BE2C (cell line): ENCODE measurements around the gene TCF7L2.

Experiments
- DNase-seq: peaks from one replicate; pipeline ENCODE4 v3.0.0-alpha.2; 2020
- H3K27me3 ChIP-seq: fragments of 250-450 bp; sonication (Bioruptor Pico); 2 replicates; pipeline ENCODE4 v1.5.1; 2020; ENCODE audit warnings: mild to moderate bottlenecking
- H3K36me3 ChIP-seq: fragments of 250-450 bp; sonication (Bioruptor Pico); 2 replicates; pipeline ENCODE4 v1.5.1; 2020; ENCODE audit warnings: mild to moderate bottlenecking
- H3K4me1 ChIP-seq: fragments of 250-450 bp; sonication (Bioruptor Pico); 2 replicates; pipeline ENCODE4 v1.5.1; 2020
- H3K4me3 ChIP-seq: 2 replicates; pipeline ENCODE4 v1.5.1; 2011; ENCODE audit warnings: low read depth, low read length
- H3K9me3 ChIP-seq: fragments of 250-450 bp; sonication (Bioruptor Pico); 2 replicates; pipeline ENCODE4 v1.5.1; 2020
- TF ChIP-seq, protein P1 (sequence below): IDR thresholded peaks from 2 replicates; pipeline ENCODE4 v1.5.1; 2012; ENCODE audit warnings: mild to moderate bottlenecking, low read depth, low read length

Gene TCF7L2

DNA sequence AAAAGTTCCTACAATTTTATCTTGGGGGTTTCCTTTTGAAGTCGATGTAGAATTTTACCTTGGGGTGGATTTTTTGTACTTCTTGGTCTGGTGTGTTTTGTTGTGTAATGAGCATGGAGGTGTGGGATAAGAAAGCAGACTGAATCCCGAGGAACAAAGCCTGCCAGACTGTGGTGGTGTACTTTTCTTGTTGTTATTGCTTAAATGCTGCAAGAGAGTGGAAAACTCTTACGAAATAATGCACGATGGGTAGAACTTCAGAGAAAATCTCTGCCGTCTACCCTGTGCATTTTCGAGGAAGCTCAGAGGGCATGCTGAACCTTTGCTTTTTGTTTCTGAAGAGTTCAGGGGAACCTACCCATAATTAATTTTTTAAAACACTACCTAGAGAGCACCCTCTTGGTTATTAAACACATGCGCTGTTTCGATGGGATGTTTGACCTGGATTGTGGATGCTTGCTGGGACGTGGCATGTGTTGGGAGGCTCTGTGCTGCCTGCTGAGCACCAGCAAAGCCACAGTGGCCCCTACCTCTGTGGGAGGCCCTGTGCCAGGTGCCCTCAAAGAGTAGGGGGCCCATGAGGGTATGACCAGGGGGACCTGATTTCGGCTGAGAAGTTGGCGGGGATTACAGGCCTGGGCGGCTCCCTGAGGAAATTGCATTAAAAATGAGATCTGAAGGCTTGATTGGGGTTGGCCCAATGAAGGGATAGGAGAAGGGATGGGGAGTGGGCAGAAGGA, 94.1 kb downstream of the TCF7L2 start:
- Histone ChIP-seq H3K4me3 (no peak overlapping the region), H3K4me1 (peaks cover 28% of the 10 kb centered on the region), H3K36me3 (peaks cover 3% of the 10 kb centered on the region; the same call in 1 of the 2 replicates), H3K27me3 (no peaks in the 10 kb centered on the region), H3K9me3 (no peaks in the 10 kb centered on the region)
- DNase-seq = no peak
- TF ChIP-seq, protein P1, sequence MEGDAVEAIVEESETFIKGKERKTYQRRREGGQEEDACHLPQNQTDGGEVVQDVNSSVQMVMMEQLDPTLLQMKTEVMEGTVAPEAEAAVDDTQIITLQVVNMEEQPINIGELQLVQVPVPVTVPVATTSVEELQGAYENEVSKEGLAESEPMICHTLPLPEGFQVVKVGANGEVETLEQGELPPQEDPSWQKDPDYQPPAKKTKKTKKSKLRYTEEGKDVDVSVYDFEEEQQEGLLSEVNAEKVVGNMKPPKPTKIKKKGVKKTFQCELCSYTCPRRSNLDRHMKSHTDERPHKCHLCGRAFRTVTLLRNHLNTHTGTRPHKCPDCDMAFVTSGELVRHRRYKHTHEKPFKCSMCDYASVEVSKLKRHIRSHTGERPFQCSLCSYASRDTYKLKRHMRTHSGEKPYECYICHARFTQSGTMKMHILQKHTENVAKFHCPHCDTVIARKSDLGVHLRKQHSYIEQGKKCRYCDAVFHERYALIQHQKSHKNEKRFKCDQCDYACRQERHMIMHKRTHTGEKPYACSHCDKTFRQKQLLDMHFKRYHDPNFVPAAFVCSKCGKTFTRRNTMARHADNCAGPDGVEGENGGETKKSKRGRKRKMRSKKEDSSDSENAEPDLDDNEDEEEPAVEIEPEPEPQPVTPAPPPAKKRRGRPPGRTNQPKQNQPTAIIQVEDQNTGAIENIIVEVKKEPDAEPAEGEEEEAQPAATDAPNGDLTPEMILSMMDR = no peak

DNA sequence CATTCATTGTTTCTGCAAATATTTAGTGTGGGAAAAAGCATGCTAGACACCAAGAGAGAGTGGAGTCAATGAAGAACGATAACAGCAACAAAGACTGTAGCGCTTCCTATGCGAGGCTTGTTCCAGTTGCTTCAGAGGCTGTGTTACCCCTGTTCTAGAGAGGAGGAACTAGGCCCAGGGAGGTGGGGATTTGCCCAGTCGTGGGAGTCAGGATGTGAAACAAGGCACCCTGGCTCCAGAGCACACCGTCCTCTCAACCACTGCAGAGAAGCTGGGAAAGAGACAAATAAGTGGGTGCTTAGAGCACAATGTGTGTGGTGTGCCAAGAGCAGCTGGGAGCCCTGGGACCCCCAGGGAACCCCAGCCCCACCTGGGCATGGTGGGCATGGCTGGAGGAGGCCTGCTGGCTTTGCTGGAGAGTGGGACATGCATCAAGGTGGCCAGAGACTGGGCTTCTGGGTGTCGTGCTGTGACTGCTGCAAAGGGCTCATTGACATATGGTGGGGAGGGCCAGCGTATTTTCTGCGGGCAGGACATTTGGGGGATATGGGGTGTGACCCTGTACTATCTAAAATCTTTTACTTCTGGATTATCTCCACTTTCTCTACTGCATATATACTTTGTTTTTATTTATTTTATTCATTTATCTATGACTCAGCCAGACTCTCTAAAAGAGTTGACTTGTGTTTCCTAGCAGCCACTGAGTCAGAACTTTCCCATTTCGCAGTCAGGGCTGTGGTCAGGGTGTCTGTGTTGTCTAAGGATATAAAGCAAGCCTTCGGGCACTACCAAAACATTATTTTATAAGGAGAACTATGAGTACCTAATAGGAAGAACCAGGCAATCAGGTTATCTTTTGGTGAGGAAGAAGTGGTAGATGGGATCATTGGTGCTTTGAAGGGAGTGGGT, 95.4 kb downstream of the TCF7L2 start:
- no peak for DNase-seq
- TF ChIP-seq, protein P1 = no peak
- Histone ChIP-seq H3K27me3 (no peaks in the 10 kb centered on the region), H3K9me3 (no peaks in the 10 kb centered on the region), H3K4me3 (no peak overlapping the region), H3K36me3 (peaks cover 3% of the 10 kb centered on the region; the same call in 1 of the 2 replicates), H3K4me1 (peaks cover 33% of the 10 kb centered on the region)

DNA sequence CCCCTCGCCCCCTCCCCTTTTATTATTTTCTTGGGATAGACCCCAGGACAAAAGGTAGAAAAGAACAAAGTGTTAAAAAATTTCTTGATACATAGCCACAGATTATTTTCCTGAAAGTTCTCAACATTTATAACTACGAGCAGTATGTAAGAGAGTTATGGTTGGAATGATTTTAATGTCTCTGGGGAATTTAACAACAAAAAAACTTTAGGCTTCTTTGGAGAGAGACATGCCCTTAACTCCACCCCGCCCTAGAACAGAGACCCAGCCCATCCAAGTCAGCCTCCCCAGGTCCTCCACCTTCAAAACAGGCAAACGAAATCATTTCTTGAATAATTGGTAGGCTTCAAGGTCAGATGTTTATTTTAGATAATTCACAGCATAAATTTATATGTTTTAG, 97.1 kb downstream of the TCF7L2 start:
- Histone ChIP-seq H3K4me3 (no peak overlapping the region), H3K27me3 (no peaks in the 10 kb centered on the region), H3K36me3 (peaks cover 3% of the 10 kb centered on the region; the same call in 1 of the 2 replicates), H3K4me1 (peaks cover 33% of the 10 kb centered on the region), H3K9me3 (no peaks in the 10 kb centered on the region)
- DNase-seq = no peak
- TF ChIP-seq, protein P1 = no peak

DNA sequence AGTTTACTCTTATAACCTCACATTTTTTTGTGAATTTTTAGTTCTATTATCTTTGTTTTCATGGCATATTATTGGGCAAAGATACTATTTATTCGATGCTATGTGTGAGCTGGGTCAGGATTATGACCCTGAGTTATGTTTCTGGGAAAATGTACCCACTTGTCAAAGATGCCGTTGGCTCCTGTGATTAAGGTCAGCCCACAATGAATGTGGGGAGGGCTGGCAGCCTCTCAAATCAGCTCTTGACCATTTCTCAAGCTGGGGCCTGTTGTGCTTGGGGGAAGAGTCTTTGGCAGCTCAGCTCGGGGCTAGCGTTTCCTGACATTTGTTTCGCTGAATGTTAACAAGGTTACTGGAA, 97.5 kb downstream of the TCF7L2 start:
- TF ChIP-seq, protein P1 = no peak
- no peaks in the 10 kb centered on the region for H3K9me3 ChIP-seq
- no peak overlapping the region for H3K4me3 ChIP-seq
- DNase-seq = no peak
- peaks cover 2% of the 10 kb centered on the region; the same call in 1 of the 2 replicates for H3K36me3 ChIP-seq
- no peaks in the 10 kb centered on the region for H3K27me3 ChIP-seq
- peaks cover 33% of the 10 kb centered on the region for H3K4me1 ChIP-seq

DNA sequence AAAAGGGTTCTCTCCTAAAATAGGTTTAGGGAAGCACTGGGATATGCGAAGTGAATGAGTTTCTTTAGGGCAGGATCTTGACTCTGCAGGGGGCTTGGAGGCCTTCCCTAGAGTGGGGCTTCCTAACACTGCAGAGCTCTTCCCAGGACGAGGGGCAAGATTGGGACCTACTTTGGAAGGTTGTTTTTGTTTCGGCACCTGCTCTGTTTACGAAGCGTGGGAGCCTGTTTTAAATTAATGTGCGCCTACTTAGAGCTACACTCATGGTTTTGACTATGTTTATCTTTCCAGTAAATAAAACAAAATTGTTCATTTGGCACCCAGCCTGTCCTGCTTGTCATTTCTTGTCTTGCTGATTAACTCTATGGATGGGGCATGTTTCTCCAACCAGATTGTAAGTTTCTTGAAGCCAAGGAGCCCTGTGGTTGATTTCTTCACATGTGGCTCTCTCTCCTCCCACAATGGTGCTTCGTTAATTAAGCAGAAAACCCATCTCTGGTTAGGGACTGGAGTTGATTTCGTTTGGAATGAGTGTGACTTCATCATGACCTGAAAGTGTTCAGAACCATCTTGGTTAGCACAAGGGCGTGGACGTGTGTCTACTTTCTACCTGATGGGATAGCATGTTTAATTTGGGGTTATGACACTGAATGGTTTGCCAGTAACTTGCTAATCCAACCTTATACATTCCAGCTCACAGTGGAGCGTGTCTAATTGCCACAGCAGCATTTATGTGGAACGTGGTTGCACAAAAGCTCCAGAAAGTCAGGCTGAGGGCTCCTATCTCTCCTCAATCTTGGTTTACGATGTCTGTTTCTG, 98.1 kb downstream of the TCF7L2 start:
- no peak overlapping the region for H3K4me3 ChIP-seq

More for the DNA sequence above, 98.1 kb downstream of the TCF7L2 start:
- no peak for DNase-seq
- Histone ChIP-seq H3K36me3 (no peaks in the 10 kb centered on the region; the same call in 1 of the 2 replicates), H3K4me1 (peaks cover 33% of the 10 kb centered on the region), H3K27me3 (no peaks in the 10 kb centered on the region), H3K9me3 (no peaks in the 10 kb centered on the region)
- TF ChIP-seq, protein P1 = no peak
